ENCODE results near the gene ADIPOR2.

Gene ADIPOR2

GRCh38 chr12:1820896-1821291 lies 130.0 kb downstream of the ADIPOR2 start:
- TF ChIP-seq CTCF (IDR thresholded peaks at IDR 0.05; ENCODE audit: low read length) (no peak), EZH2 (IDR thresholded peaks at IDR 0.05; ENCODE audit: borderline replicate concordance, low read length) (no peak)
- Histone ChIP-seq H3K4me1 (ENCODE audit: insufficient read depth, low read length, severe bottlenecking) (no peaks in the 10 kb centered on the region), H3K9me3 (ENCODE audit: low read length) (no peaks in the 10 kb centered on the region), H3K79me2 (ENCODE audit: insufficient read depth, low read length) (no peaks in the 10 kb centered on the region), H3K27me3 (ENCODE audit: insufficient read depth, low read length) (peaks cover 38% of the 10 kb centered on the region; the same call in 1 of the 2 replicates), H3K4me3 (ENCODE audit: low read depth, low read length, poor library complexity, severe bottlenecking) (no peak overlapping the region), H3K9me2 (ENCODE audit: low read depth, low read length) (no peaks in the 10 kb centered on the region), H3F3A (ENCODE audit: insufficient read depth, low read length) (no peaks in the 10 kb centered on the region), H3K4me2 (ENCODE audit: low read length) (no peak overlapping the region), H2AFZ (ENCODE audit: low read length) (no peak overlapping the region), H3K9ac (ENCODE audit: low read length) (no peak overlapping the region), H3K27ac (ENCODE audit: low read depth, low read length, poor library complexity, severe bottlenecking) (no peak overlapping the region), H3K36me3 (ENCODE audit: insufficient read depth, low read length) (no peaks in the 10 kb centered on the region), H4K20me1 (ENCODE audit: insufficient read depth, low read length) (no peaks in the 10 kb centered on the region)

GRCh38 chr12:1821805-1822204 lies 130.9 kb downstream of the ADIPOR2 start:
- Histone ChIP-seq H3K9me3 (ENCODE audit: low read length) (no peaks in the 10 kb centered on the region), H3K27me3 (ENCODE audit: insufficient read depth, low read length) (peaks cover 30% of the 10 kb centered on the region; the same call in 1 of the 2 replicates), H3K4me3 (ENCODE audit: low read depth, low read length, poor library complexity, severe bottlenecking) (no peak overlapping the region), H3F3A (ENCODE audit: insufficient read depth, low read length) (no peaks in the 10 kb centered on the region), H2AFZ (ENCODE audit: low read length) (no peak overlapping the region), H3K9me2 (ENCODE audit: low read depth, low read length) (no peaks in the 10 kb centered on the region), H3K4me1 (ENCODE audit: insufficient read depth, low read length, severe bottlenecking) (no peaks in the 10 kb centered on the region), H3K36me3 (ENCODE audit: insufficient read depth, low read length) (no peaks in the 10 kb centered on the region), H3K79me2 (ENCODE audit: insufficient read depth, low read length) (no peaks in the 10 kb centered on the region), H3K27ac (ENCODE audit: low read depth, low read length, poor library complexity, severe bottlenecking) (no peak overlapping the region), H3K4me2 (ENCODE audit: low read length) (no peak overlapping the region), H3K9ac (ENCODE audit: low read length) (no peak overlapping the region), H4K20me1 (ENCODE audit: insufficient read depth, low read length) (no peaks in the 10 kb centered on the region)
- TF ChIP-seq CTCF (IDR thresholded peaks at IDR 0.05; ENCODE audit: low read length) = no peak
- TF ChIP-seq EZH2 (IDR thresholded peaks at IDR 0.05; ENCODE audit: borderline replicate concordance, low read length) = no peak

- TF ChIP-seq CTCF (IDR thresholded peaks at IDR 0.05; ENCODE audit: low read length) (no peak), EZH2 (IDR thresholded peaks at IDR 0.05; ENCODE audit: borderline replicate concordance, low read length) (no peak)
- no peak overlapping the region for H3K27ac ChIP-seq (ENCODE audit: low read depth, low read length, poor library complexity, severe bottlenecking)
- H4K20me1 ChIP-seq (ENCODE audit: insufficient read depth, low read length) = no peaks in the 10 kb centered on the region
- H3K4me2 ChIP-seq (ENCODE audit: low read length) = no peak overlapping the region
- no peak overlapping the region for H2AFZ ChIP-seq (ENCODE audit: low read length)
- H3K4me1 ChIP-seq (ENCODE audit: insufficient read depth, low read length, severe bottlenecking) = no peaks in the 10 kb centered on the region
- H3K4me3 ChIP-seq (ENCODE audit: low read depth, low read length, poor library complexity, severe bottlenecking) = no peak overlapping the region
- no peaks in the 10 kb centered on the region for H3F3A ChIP-seq (ENCODE audit: insufficient read depth, low read length)
- no peaks in the 10 kb centered on the region for H3K36me3 ChIP-seq (ENCODE audit: insufficient read depth, low read length)
- H3K9me3 ChIP-seq (ENCODE audit: low read length) = no peaks in the 10 kb centered on the region
- H3K9me2 ChIP-seq (ENCODE audit: low read depth, low read length) = no peaks in the 10 kb centered on the region
- H3K27me3 ChIP-seq (ENCODE audit: insufficient read depth, low read length) = peaks cover 26% of the 10 kb centered on the region; the same call in 1 of the 2 replicates
- H3K79me2 ChIP-seq (ENCODE audit: insufficient read depth, low read length) = no peaks in the 10 kb centered on the region
- no peak overlapping the region for H3K9ac ChIP-seq (ENCODE audit: low read length)
These were observed 131.8 kb downstream of the ADIPOR2 start for GRCh38 chr12:1822699-1823098.

Measured in OCI-LY1 (cell line).